ENCODE measurements around the gene CD96.

- TF ChIP-seq, protein P1, sequence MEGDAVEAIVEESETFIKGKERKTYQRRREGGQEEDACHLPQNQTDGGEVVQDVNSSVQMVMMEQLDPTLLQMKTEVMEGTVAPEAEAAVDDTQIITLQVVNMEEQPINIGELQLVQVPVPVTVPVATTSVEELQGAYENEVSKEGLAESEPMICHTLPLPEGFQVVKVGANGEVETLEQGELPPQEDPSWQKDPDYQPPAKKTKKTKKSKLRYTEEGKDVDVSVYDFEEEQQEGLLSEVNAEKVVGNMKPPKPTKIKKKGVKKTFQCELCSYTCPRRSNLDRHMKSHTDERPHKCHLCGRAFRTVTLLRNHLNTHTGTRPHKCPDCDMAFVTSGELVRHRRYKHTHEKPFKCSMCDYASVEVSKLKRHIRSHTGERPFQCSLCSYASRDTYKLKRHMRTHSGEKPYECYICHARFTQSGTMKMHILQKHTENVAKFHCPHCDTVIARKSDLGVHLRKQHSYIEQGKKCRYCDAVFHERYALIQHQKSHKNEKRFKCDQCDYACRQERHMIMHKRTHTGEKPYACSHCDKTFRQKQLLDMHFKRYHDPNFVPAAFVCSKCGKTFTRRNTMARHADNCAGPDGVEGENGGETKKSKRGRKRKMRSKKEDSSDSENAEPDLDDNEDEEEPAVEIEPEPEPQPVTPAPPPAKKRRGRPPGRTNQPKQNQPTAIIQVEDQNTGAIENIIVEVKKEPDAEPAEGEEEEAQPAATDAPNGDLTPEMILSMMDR (IDR thresholded peaks at IDR 0.05), result no peak
- no peak for TF ChIP-seq ZFX (IDR thresholded peaks at IDR 0.05; ENCODE audit: borderline replicate concordance)
Measured at GRCh38 chr3:111617406-111617805, 75.4 kb downstream of the CD96 start.

Data from 22Rv1 (cell line).